ENCODE measurements around the gene FSTL4. TPM values are rescaled to one million over a fixed set of nuclear protein-coding genes. Genes with fewer than 3 reads are reported as not detected.

Gene FSTL4
- total RNA-seq, 2 donors from 2014 or later: not detected

DNA sequence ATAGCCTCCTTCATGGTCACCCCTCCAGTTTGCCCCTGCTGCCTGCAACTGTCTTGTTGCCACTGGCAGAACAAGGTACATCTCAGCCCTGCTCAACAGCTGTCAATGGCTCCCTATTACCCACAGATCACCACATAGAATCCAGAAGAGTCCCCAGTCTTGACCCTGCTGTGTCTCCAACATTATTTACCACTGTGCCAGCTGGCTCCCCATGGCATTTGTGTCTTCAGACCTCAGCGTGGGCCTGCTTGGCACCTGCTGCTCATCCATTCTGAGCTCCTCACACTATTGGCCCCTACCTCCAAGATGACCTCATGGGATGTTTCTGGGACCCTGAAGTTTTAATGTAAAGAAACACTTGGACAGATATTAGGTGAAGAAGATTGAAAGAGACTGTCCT lies 358.7 kb downstream of the FSTL4 start:
- Mint-ChIP-seq H3K4me1 (ENCODE audit: low read depth in 2 of 2) (no peaks in the 10 kb centered on the region), H3K27me3 (peaks cover 0 to 2% of the 10 kb centered on the region in 2 donors), H3K4me3 (no peak overlapping the region), H3K9me3 (no peaks in the 10 kb centered on the region), H3K27ac (no peak overlapping the region), H3K36me3 (no peaks in the 10 kb centered on the region)
- ATAC-seq (no peak), DNase-seq (ENCODE audit: low spot score) (no peak)

DNA sequence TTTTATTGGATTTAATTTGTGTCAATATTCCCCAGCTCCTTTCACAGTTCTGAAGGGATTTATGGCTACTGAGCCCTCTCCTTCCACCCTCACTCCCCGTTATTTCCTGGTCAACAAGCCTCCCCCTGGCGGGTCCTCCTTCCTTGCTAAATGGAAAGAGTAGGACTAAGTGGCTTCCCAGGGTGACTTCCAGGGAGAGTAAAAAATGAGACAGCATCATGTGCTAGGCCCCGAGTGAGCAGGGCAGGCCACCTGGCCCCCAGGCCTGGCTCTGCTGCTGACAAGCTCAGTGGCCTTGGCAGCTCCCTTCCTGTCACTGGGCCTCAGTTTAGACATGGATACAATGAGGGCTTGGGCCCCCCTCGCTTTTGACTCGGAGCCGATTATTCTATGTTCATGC lies 359.3 kb downstream of the FSTL4 start:
- Mint-ChIP-seq H3K4me1 (ENCODE audit: low read depth in 2 of 2) (no peaks in the 10 kb centered on the region), H3K4me3 (no peak overlapping the region), H3K36me3 (no peaks in the 10 kb centered on the region), H3K27ac (no peak overlapping the region), H3K27me3 (peaks cover 0 to 2% of the 10 kb centered on the region in 2 donors), H3K9me3 (no peaks in the 10 kb centered on the region)
- DNase-seq (ENCODE audit: low spot score): no peak
- ATAC-seq: no peak

DNA sequence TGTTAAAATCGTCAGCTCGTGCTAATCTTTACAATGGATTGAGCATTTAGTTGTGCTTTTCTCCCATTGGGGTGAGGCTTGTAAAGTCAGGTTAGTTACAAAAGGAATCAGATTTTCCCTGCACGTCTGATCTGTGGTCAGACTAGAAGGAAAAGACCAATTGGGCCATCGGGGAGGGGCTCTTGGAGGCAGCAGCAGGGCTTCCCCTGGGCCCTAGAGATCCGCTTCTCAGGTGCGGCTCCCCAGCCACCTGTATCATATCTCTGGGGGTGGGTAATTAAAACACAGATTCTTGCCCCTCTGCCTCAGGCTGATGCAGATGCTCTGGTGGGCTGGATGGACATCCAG lies 360.2 kb downstream of the FSTL4 start:
- Mint-ChIP-seq H3K27ac (no peak overlapping the region), H3K4me3 (no peak overlapping the region), H3K36me3 (no peaks in the 10 kb centered on the region), H3K4me1 (ENCODE audit: low read depth in 2 of 2) (no peaks in the 10 kb centered on the region), H3K27me3 (peaks cover 0 to 2% of the 10 kb centered on the region in 2 donors), H3K9me3 (no peaks in the 10 kb centered on the region)
- ATAC-seq (no peak), DNase-seq (ENCODE audit: low spot score) (no peak)

DNA sequence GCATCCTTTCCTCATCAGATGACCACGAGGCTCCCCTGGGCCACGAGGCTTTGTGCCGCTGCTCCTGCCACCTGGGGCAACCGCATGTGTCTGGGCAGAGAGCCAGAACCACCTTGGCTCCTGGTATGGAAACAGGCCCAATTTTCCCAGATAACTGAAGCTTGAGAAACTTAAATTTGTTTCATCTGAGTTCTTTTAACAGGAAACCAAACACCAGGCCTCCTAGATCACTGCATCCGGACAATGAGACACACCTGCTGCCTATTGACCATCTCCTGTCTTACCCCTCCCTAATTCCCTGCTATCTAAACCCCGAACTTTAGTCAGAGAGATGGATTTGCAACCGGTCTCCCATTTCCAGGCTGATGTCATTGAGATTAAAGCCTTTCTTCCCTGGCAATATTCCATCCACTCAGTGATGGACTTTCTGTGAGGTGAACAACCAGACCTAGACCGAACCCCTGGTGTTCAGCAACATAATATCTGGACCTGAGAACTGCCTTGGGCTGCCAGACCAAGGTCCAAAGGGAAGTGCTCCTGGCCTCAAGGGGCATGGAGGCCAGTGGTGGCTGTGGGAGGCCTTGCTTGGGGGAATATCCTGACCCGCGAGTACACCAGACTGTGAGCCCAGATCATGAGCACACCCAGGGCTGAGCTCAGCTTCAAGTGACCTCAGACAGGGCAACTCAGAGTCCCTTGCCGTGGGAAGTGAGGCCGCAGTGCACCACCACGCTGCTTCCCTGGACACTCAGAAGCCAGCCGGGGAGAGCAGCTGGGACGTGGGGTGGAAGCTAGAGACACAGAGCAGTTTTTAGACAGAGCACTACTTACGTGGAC lies 360.8 kb downstream of the FSTL4 start:
- ATAC-seq (no peak), DNase-seq (ENCODE audit: low spot score) (no peak)
- Mint-ChIP-seq H3K27ac (no peak overlapping the region), H3K27me3 (peaks cover 0 to 2% of the 10 kb centered on the region in 2 donors), H3K4me1 (ENCODE audit: low read depth in 2 of 2) (no peaks in the 10 kb centered on the region), H3K9me3 (no peaks in the 10 kb centered on the region), H3K4me3 (no peak overlapping the region), H3K36me3 (no peaks in the 10 kb centered on the region)

DNA sequence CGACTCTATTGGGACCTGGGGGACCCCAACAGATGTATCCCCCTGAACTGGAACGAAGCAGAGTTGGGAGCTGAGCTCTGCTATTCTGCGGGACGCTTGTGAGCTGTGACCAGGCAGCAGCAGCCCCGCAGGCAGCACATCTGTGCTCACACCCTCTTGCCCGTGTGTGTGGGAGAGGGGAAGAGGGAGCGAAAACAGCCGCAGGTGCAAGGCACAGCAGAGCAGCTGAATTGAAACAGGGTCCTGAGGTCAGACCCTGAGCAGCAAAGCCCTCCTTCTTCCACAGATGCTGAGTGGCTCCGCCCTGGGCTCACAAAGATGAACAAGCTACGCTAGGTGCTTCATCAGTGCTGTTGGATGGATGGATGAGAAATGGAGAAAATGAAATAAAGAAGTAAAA lies 361.8 kb downstream of the FSTL4 start:
- no peak overlapping the region for H3K4me3 Mint-ChIP-seq
- peaks cover 0 to 1% of the 10 kb centered on the region in 2 donors for H3K4me1 Mint-ChIP-seq (ENCODE audit: low read depth in 2 of 2)
- no peaks in the 10 kb centered on the region for H3K9me3 Mint-ChIP-seq
- no peak for ATAC-seq
- no peak for DNase-seq (ENCODE audit: low spot score)
- H3K27ac Mint-ChIP-seq: no peak overlapping the region
- H3K36me3 Mint-ChIP-seq: no peaks in the 10 kb centered on the region
- peaks cover 0 to 2% of the 10 kb centered on the region in 2 donors for H3K27me3 Mint-ChIP-seq

DNA sequence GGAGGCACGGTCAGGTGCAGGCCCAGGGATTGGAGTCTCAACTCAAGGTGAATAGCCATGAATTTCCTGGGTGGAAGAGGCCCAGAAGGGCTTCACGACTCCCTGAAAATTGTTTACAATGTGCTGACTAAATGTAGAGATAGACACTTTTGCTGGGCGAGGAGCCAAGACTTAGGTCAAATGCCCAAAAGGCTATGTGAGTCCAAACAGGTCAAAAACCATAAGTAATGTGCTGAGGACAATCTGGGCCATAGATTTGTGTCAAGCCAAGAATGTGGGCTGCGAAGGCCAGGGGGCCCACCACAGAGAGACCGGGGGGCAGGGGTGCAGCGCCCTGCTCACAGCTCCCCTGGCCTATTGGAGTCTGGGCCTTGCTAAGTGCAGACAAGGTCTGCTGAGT lies 362.7 kb downstream of the FSTL4 start:
- DNase-seq (ENCODE audit: low spot score): no peak
- H3K4me3 Mint-ChIP-seq: no peak overlapping the region
- peaks cover 0 to 2% of the 10 kb centered on the region in 2 donors for H3K27me3 Mint-ChIP-seq
- no peaks in the 10 kb centered on the region for H3K9me3 Mint-ChIP-seq
- no peak for ATAC-seq
- no peaks in the 10 kb centered on the region for H3K36me3 Mint-ChIP-seq
- peak overlapping the region in 1 of 2 donors; percentile 33 for H3K27ac Mint-ChIP-seq
- H3K4me1 Mint-ChIP-seq (ENCODE audit: low read depth in 2 of 2): peaks cover 0 to 6% of the 10 kb centered on the region in 2 donors

DNA sequence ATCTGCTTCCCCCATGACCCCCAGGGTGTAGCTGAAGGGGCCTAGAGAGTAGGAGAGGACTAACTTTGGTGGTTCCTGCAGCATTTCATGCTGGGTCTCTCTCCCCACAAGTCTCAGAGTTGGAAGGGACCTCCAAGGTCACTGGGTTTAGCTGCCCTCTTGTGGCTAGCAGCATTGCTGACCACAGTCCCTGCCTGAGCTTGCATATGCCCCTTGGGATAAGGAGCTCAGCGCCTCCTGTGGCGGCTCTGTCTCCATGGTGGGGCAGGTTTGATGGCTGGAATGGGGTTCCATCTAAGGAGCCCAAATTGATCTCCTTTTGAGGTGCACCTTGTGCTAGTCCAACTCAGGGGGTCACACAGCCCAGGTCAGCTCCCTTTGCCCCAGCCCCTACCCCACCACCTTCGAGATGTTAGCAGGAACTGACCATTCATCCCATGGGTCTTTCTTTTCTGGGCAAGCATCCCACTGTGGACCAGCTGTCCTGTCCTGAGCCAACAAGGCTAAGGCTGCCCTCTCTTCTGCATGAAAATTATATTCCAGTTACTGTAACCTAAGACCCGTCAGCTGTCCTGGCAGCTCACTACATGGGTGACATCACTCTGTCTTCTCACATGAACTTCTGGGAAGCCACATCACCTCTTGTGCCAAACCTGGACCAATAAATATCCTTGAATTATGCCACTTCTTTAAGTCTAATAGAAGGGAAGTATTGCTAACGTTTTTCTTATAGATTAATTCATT lies 364.3 kb downstream of the FSTL4 start:
- H3K9me3 Mint-ChIP-seq: no peaks in the 10 kb centered on the region
- H3K4me1 Mint-ChIP-seq (ENCODE audit: low read depth in 2 of 2): peaks cover 0 to 6% of the 10 kb centered on the region in 2 donors
- H3K36me3 Mint-ChIP-seq: no peaks in the 10 kb centered on the region

DNA sequence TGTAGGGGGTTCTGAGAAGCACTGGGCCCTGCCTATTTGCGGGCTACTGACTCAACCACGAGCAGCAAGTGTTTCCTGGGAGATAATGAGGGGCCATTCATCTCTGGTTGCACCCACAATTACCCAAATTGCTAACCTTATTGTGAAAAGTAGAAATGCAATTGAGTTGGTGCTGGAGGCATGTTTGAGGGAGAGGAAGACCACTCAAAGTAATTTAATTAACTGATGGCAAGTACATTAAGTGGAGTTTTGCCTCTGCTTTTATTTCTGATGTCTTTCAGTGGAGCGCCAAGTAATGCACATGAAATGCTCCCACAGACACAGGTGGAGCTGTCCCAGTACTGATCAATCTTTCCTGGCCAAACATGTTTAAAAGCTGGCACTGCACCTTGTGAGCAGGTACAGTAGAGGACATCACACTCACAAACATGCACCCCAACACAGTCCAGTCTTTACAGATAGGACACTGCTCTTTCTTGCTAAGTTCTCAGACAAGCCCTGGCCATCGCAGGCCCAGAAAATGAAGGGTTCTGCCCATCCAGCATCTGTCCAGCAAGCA lies 365.1 kb downstream of the FSTL4 start:
- H3K4me3 Mint-ChIP-seq: no peak overlapping the region
- H3K36me3 Mint-ChIP-seq: no peaks in the 10 kb centered on the region
- H3K9me3 Mint-ChIP-seq: no peaks in the 10 kb centered on the region
- H3K27ac Mint-ChIP-seq: no peak overlapping the region
- H3K27me3 Mint-ChIP-seq: peaks cover 0 to 4% of the 10 kb centered on the region in 2 donors
- H3K4me1 Mint-ChIP-seq (ENCODE audit: low read depth in 2 of 2): peaks cover 0 to 6% of the 10 kb centered on the region in 2 donors
- no peak for DNase-seq (ENCODE audit: low spot score)
- no peak for ATAC-seq

More for the DNA sequence above, 364.3 kb downstream of the FSTL4 start:
- ATAC-seq (no peak), DNase-seq (ENCODE audit: low spot score) (no peak)
- H3K27me3 Mint-ChIP-seq: peaks cover 0 to 4% of the 10 kb centered on the region in 2 donors
- H3K4me3 Mint-ChIP-seq: no peak overlapping the region
- no peak overlapping the region for H3K27ac Mint-ChIP-seq

DNA sequence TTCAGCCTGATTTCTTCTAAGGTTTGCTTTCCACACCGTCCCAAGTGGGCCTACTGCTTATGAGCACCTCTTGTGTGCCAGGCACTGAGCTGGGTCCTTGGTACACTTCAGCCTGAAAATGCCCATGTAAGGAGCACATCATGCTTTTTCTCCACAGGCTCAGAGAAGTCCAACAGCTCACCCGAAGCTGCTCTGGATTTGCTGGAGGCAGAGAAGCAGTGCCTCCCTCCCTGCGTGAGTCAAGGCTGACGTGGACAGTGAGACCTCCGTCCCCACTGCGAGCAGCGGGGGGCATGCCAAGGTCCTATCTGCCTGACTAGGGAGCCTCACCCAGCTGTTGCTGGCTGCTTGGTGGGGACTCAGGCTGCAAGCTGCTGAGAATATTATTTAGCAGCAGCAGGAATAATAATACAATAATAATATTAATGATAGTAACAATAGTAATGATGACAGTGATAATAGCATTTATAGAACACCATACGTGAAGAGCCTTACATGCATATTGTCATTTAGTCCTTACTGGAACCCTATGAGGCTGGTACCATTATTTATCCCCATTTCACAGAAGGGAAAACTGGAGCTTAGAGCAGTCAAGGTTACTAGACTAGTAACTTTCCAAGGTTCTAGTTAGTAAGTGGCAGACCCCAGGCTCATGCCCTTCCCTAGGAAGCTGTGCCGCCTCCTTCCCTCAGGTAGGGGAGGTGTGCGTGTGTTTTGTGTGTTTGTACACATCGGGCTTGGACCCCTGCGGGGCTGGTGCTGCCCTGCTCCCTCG lies 365.8 kb downstream of the FSTL4 start:
- Mint-ChIP-seq H3K27ac (no peak overlapping the region), H3K9me3 (no peaks in the 10 kb centered on the region), H3K4me1 (ENCODE audit: low read depth in 2 of 2) (peaks cover 4 to 6% of the 10 kb centered on the region in 2 donors), H3K4me3 (no peak overlapping the region), H3K36me3 (no peaks in the 10 kb centered on the region), H3K27me3 (peaks cover 0 to 4% of the 10 kb centered on the region in 2 donors)
- DNase-seq (ENCODE audit: low spot score) (no peak), ATAC-seq (no peak)

DNA sequence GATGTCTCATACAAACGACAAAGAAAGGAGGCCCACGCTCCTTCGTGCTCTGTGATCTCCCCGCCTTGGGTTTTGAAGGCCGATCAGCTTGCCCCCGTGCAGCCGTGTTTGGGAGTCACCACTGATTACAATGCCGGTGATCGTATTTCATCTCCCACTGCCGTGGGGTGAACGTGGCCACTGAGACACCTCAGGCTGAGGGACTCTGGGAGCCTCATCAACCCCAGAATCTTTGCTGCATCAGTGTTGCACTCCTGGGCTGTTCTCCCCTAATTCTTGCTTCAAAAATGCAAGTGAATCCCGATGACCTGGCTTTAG lies 366.3 kb downstream of the FSTL4 start:
- no peak for ATAC-seq
- H3K4me3 Mint-ChIP-seq: no peak overlapping the region

DNA sequence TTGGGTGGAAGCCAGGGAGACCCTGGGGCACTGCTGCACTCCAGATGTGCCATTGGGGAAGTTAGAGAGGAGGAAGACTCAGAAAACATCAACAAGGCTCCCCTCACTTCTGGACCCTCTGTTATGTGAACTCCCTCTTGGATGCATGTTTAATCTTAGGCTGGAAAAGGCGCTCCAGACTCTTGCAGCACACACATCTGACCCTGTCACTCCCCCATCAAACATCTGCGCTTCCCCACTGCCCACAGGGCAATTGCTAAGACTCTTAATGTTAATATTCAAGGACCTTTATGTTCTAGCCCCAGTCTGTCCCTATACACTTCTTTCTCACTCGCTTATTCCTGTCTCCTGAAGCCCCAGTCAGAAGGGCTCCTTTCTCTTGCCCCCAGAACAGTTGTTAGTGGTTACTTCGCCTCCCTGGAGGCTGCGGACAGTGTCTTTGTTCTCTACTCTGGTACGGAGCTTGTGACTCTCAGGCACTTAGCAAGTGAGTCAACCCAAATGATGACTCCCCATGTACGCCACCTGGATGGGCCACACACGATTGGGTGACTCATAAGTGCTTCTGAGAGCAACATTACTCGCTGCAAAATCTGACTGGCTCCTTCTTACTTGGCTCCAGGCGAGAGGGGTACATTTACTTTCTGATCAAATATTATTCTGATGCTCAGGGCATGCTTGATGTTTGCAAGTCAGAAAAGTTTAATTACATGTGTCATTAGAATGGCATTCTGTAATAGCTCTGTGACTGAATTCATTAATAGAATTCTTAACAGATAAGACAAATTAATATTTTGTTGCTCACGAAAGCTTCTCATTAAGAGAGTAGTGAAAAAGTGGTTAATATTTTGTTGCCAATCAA lies 366.9 kb downstream of the FSTL4 start:
- Mint-ChIP-seq H3K4me1 (ENCODE audit: low read depth in 2 of 2) (peaks cover 9 to 11% of the 10 kb centered on the region in 2 donors), H3K27me3 (peaks cover 0 to 4% of the 10 kb centered on the region in 2 donors), H3K9me3 (no peaks in the 10 kb centered on the region), H3K27ac (no peak overlapping the region), H3K36me3 (no peaks in the 10 kb centered on the region), H3K4me3 (peak overlapping the region; percentile 3)
- peak in 1 of 2 donors; percentile 59 for ATAC-seq
- no peak for DNase-seq (ENCODE audit: low spot score)

More for the DNA sequence above, 366.3 kb downstream of the FSTL4 start:
- H3K27ac Mint-ChIP-seq: no peak overlapping the region
- no peaks in the 10 kb centered on the region for H3K9me3 Mint-ChIP-seq
- peaks cover 0 to 4% of the 10 kb centered on the region in 2 donors for H3K27me3 Mint-ChIP-seq
- peaks cover 4 to 6% of the 10 kb centered on the region in 2 donors for H3K4me1 Mint-ChIP-seq (ENCODE audit: low read depth in 2 of 2)
- H3K36me3 Mint-ChIP-seq: no peaks in the 10 kb centered on the region
- DNase-seq (ENCODE audit: low spot score): no peak

DNA sequence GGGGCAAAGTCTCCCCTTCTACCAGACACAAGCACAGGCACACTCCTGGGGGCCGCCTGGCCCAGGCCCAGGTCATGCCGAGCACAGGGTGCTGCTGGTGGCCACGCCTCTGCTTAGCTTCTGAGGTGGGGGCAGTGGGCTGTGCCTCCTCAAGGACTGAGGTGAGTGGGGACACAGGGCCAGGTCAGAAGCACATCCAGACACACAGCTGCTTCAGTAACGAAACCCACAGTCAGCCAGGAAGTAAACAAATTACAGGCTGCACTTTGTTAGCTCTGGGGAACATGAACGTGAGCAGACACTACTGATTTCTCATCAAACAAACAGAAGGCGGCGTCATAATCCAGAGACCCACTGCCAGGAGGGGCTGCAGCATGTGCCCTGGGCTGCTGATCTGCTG lies 368.1 kb downstream of the FSTL4 start:
- peaks cover 9 to 12% of the 10 kb centered on the region in 2 donors for H3K4me1 Mint-ChIP-seq (ENCODE audit: low read depth in 2 of 2)
- no peaks in the 10 kb centered on the region for H3K9me3 Mint-ChIP-seq
- ATAC-seq (no peak), DNase-seq (ENCODE audit: low spot score) (no peak)
- peaks cover 0 to 4% of the 10 kb centered on the region in 2 donors for H3K27me3 Mint-ChIP-seq
- no peak overlapping the region for H3K27ac Mint-ChIP-seq
- no peak overlapping the region for H3K4me3 Mint-ChIP-seq
- H3K36me3 Mint-ChIP-seq: no peaks in the 10 kb centered on the region

DNA sequence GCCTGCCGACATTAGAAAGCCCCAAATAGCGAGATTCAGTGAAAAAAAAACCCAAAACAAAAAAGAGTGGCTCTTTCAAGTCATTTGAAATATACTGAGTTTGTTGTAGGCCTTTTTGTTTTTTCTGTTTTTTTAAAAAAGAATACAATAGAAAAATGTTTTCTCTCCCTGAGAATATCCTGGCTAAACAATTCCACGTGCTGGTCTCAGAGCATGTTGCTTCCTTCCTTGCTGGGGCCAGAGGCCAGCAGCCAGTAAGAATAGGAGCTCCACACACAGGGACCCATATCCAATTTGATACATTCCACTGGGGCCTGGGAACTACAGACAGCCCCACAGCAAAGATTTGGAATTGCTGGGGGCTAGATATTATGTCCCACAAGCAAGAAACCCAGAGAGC lies 369.1 kb downstream of the FSTL4 start:
- Mint-ChIP-seq H3K27me3 (peaks cover under 1 to 2% of the 10 kb centered on the region in 2 donors), H3K27ac (no peak overlapping the region), H3K36me3 (no peaks in the 10 kb centered on the region), H3K4me1 (ENCODE audit: low read depth in 2 of 2) (peaks cover 9 to 12% of the 10 kb centered on the region in 2 donors), H3K9me3 (no peaks in the 10 kb centered on the region), H3K4me3 (no peak overlapping the region)
- no peak for DNase-seq (ENCODE audit: low spot score)
- no peak for ATAC-seq
